Fibroblast of the conjunctiva (primary cell): ENCODE data around the gene KATNB1.
"Not testable (repeated sequence)": the region's sequence is repeated elsewhere in the genome, so short reads cannot be mapped to it uniquely, and the experiment has no call there.

Experiments
- DNase-seq: peaks from one replicate; pipeline ENCODE4 v3.0.0-alpha.2; 2010; ENCODE audit warnings: low read depth

The KATNB1 gene

GRCh38 chr16:57794849-57795430 lies 59.4 kb downstream of the KATNB1 start:
- no peak for DNase-seq

- DNase-seq = no peak
These were observed 59.9 kb downstream of the KATNB1 start for GRCh38 chr16:57795431-57795878.

GRCh38 chr16:57796014-57796413 lies 60.4 kb downstream of the KATNB1 start:
- not testable (repeated sequence) for DNase-seq

GRCh38 chr16:57797216-57797525 lies 61.6 kb downstream of the KATNB1 start:
- no peak for DNase-seq

- no peak for DNase-seq
These were observed 62.1 kb downstream of the KATNB1 start for GRCh38 chr16:57797526-57798266.

GRCh38 chr16:57798267-57798810 lies 62.8 kb downstream of the KATNB1 start:
- no peak for DNase-seq

- DNase-seq = no peak
These were observed 63.5 kb downstream of the KATNB1 start for GRCh38 chr16:57798953-57799599.

GRCh38 chr16:57799600-57800199 lies 64.1 kb downstream of the KATNB1 start:
- no peak for DNase-seq

- no peak for DNase-seq
These were observed 64.9 kb downstream of the KATNB1 start for GRCh38 chr16:57800200-57801097.

GRCh38 chr16:57801098-57801808 lies 65.7 kb downstream of the KATNB1 start:
- DNase-seq = no peak

- no peak for DNase-seq
These were observed 66.3 kb downstream of the KATNB1 start for GRCh38 chr16:57801809-57802340.

GRCh38 chr16:57802341-57803133 lies 67.0 kb downstream of the KATNB1 start, which contains the start of gene KIFC3:
Gene KIFC3 (minus strand): TSS chr16:57802491. CDS start chr16:57798243, 4,248 bp downstream.
- DNase-seq = no peak

GRCh38 chr16:57803134-57803990 lies 67.8 kb downstream of the KATNB1 start:
- no peak for DNase-seq

- DNase-seq = no peak
These were observed 68.7 kb downstream of the KATNB1 start for GRCh38 chr16:57804111-57804837.

- DNase-seq = no peak
These were observed 69.6 kb downstream of the KATNB1 start for GRCh38 chr16:57805176-57805575.
